GM10248 (cell line): Measurements from ENCODE around the gene TACC2.

Experiments
- CTCF ChIA-PET: fragments of 300-600 bp; sonication (Branson Sonifier 250); formaldehyde crosslinking; extraction: SDS; loops from one replicate; lab custom pipeline; 2021; ENCODE audit warnings: antibody characterized with exemption; lab: Yijun Ruan, JAX
- POLR2A ChIA-PET: fragments of 350-650 bp; sonication (Branson Sonifier 250); formaldehyde crosslinking; extraction: SDS; loops from one replicate; lab custom pipeline; 2020; ENCODE audit warnings: antibody characterized with exemption; lab: Yijun Ruan, JAX
- DNase-seq: peaks from one replicate; pipeline ENCODE4 v3.0.0; 2012; ENCODE audit errors: extremely low spot score
- CTCF ChIP-seq: IDR thresholded peaks from 2 replicates; pipeline ENCODE4 v1.5.1; 2012; ENCODE audit warnings: mild to moderate bottlenecking, low read depth; ENCODE audit errors: extremely low read depth, missing control alignments, control extremely low read depth

Gene TACC2

GRCh38 chr10:122220736-122221135 is 231.8 kb downstream of the TACC2 start:
- ChIA-PET CTCF (no interaction called here), POLR2A (no interaction called here)
- DNase-seq = no peak
- TF ChIP-seq CTCF = no peak

DNA sequence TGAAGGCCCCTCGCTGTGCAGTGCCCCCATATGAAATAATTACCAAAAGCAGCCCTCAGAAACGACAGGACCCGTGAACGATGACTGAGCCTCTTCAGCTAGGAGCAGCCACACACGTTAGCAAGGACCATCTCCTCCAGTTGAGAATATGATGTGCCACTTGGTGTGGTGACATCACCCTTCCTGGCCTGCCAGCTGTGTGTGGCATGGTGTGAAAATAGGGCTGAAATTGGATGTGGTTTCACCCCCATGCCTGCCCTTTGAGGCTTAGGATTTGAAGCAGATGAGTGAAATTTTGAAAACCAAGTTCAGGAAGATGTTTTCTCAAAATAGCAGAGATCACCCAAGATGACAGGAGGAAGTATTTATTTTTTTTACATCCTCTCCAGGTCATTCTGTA is 233.0 kb downstream of the TACC2 start:
- POLR2A ChIA-PET = no interaction called here
- no peak for TF ChIP-seq CTCF
- no peak for DNase-seq
- CTCF ChIA-PET = no interaction called here

GRCh38 chr10:122222638-122223037 is 233.7 kb downstream of the TACC2 start:
- CTCF ChIA-PET = no interaction called here
- no peak for DNase-seq
- TF ChIP-seq CTCF = no peak
- POLR2A ChIA-PET = no interaction called here

GRCh38 chr10:122224159-122224558 is 235.2 kb downstream of the TACC2 start:
- ChIA-PET CTCF (interaction anchor here (1.1 kb wide), 1 partner anchor 8 kb away, joined by 5 read pairs; no protein-coding TSS in a partner anchor), POLR2A (no interaction called here)
- no peak for DNase-seq
- TF ChIP-seq CTCF = no peak

DNA sequence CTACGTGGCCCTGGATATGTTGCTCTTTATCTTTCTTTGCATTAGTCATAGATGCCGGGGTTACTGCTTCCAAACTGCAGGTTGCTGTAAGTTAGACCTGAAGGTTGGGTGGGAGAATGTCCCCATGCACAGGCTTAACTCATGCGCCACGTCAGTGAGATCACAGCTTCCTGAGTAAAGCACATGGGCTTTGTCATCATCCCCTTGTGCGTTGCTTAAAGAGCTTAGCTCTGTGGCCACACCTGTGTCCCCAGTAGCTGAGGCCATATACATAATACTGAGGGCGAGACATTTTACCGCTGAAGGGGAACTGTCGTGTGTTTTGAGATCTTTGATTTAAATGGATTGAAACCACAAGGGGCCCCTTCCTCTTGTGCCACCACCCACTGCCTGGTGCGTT is 236.4 kb downstream of the TACC2 start:
- DNase-seq = no peak
- CTCF ChIA-PET = interaction anchor here (0.8 to 1.4 kb wide), 2 partner anchors 11 to 17 kb away, joined by 3 read pairs; no protein-coding TSS in a partner anchor
- POLR2A ChIA-PET = interaction anchor here (0.6 kb wide), 1 partner anchor 743 kb away, joined by 5 read pairs; no protein-coding TSS in a partner anchor
- no peak for TF ChIP-seq CTCF

GRCh38 chr10:122227754-122228153 is 238.8 kb downstream of the TACC2 start:
- DNase-seq = no peak
- ChIA-PET POLR2A (no interaction called here), CTCF (no interaction called here)
- TF ChIP-seq CTCF = no peak
